Mucosa of descending colon (tissue), 3 donors: ENCODE measurements around the gene TUBA4A. TPM values are rescaled to one million over a fixed set of nuclear protein-coding genes. Genes with fewer than 3 reads are reported as not detected.

Experiments
- ATAC-seq: fragments of 200-7000 bp; cut with Tn5 transposase; one replicate; pipeline ENCODE4 v1.9.1; 2020; ENCODE audit warnings: mild to moderate bottlenecking, moderate library complexity
- DNase-seq, 3 donors: peaks; one replicate each; pipeline ENCODE4 v3.0.0-alpha.2; 2020
- H3K36me3 ChIP-seq: fragments of 200-600 bp; one replicate; pipeline ENCODE4 v1.8.0; 2021; ENCODE audit warnings: low read depth, mild to moderate bottlenecking
- H3K4me1 ChIP-seq: fragments of 200-600 bp; one replicate; pipeline ENCODE4 v1.8.0; 2021; ENCODE audit warnings: low read depth, mild to moderate bottlenecking
- H3K4me3 ChIP-seq: fragments of 200-600 bp; one replicate; pipeline ENCODE4 v1.8.0; 2021; ENCODE audit warnings: mild to moderate bottlenecking
- H3K9me3 ChIP-seq: fragments of 200-600 bp; one replicate; pipeline ENCODE4 v1.8.0; 2021; ENCODE audit warnings: mild to moderate bottlenecking
- CTCF ChIP-seq: fragments of 200-600 bp; IDR thresholded peaks from one replicate; pipeline ENCODE4 v1.8.0; 2022; ENCODE audit warnings: antibody characterized with exemption, mild to moderate bottlenecking
- intact Hi-C, 2 donors: fragments of 100-400 bp; cut with DNase I in 1 of 2; cut with micrococcal nuclease in 1 of 2; formaldehyde crosslinking; loops; one replicate each; pipeline versions ENCODE4 v1.11.0 to v1.11.1; 2022; cut with DNase I, micrococcal nuclease
- total RNA-seq, 3 donors: library from RNA; stranded (reverse); fragmentation: NEBNext Ultra II Directional in 2 of 3; extraction: Animal tissue kit (Norgen Biotek cat#: 25700) in 2 of 3; gene quantifications; one replicate each; pipeline versions ENCODE4 v1.2.1 to v1.2.4, GENCODE V29; 2021 to 2023
- donor health status: DM: no; HTN: no; CAD: no; lungs with moderate emphysema.
- donor health status: DM: no; HTN: no; CAD: no.
- donor health status: DM: no; HTN: yes; CAD: no.

TUBA4A gene
- total RNA-seq, 3 donors from 2014 or later, result 69.7 to 75.3 (median 75.0) TPM

- no peak overlapping the region for H3K4me3 ChIP-seq
- H3K4me1 ChIP-seq, result peaks cover 16% of the 10 kb centered on the region
- no peaks in the 10 kb centered on the region for H3K36me3 ChIP-seq
- DNase-seq (no peak), ATAC-seq (no peak)
- H3K9me3 ChIP-seq, result no peaks in the 10 kb centered on the region
- TF ChIP-seq CTCF, result no peak
- intact Hi-C loops, result loop anchor here in 1 of 2 donors (10.0 kb wide), 1 partner anchor 49 kb away; the partner anchor contains the start of gene NHEJ1
Observed at GRCh38 chr2:219213486-219214071, 40.1 kb downstream of the TUBA4A start.

GRCh38 chr2:219213026-219213415 lies 40.7 kb downstream of the TUBA4A start:
- Histone ChIP-seq H3K4me3 (no peak overlapping the region), H3K9me3 (no peaks in the 10 kb centered on the region), H3K36me3 (no peaks in the 10 kb centered on the region), H3K4me1 (peaks cover 15% of the 10 kb centered on the region)
- ATAC-seq, result no peak
- no peak for DNase-seq
- TF ChIP-seq CTCF, result no peak
- intact Hi-C loops, result loop anchor here in 1 of 2 donors (10.0 kb wide), 1 partner anchor 48 kb away; the partner anchor contains the start of gene NHEJ1

- H3K4me1 ChIP-seq, result peaks cover 14% of the 10 kb centered on the region
- no peak for TF ChIP-seq CTCF
- DNase-seq, result no peak
- no peak for ATAC-seq
- H3K4me3 ChIP-seq, result no peak overlapping the region
- H3K36me3 ChIP-seq, result no peaks in the 10 kb centered on the region
- intact Hi-C loops, result loop anchor here in 1 of 2 donors (10.0 kb wide), 1 partner anchor 46 kb away; the partner anchor contains the start of gene NHEJ1
- no peaks in the 10 kb centered on the region for H3K9me3 ChIP-seq
Observed at GRCh38 chr2:219210886-219211362, 42.8 kb downstream of the TUBA4A start.

GRCh38 chr2:219210196-219210885 lies 43.4 kb downstream of the TUBA4A start:
- DNase-seq (no peak), ATAC-seq (no peak)
- intact Hi-C loops, result loop anchor here in 1 of 2 donors (10.0 kb wide), 1 partner anchor 46 kb away; the partner anchor contains the start of gene NHEJ1
- Histone ChIP-seq H3K9me3 (no peaks in the 10 kb centered on the region), H3K4me1 (peaks cover 14% of the 10 kb centered on the region), H3K4me3 (no peak overlapping the region), H3K36me3 (no peaks in the 10 kb centered on the region)
- TF ChIP-seq CTCF, result no peak

GRCh38 chr2:219209236-219210195 lies 44.2 kb downstream of the TUBA4A start:
- Histone ChIP-seq H3K36me3 (no peaks in the 10 kb centered on the region), H3K4me1 (peaks cover 14% of the 10 kb centered on the region), H3K4me3 (no peak overlapping the region), H3K9me3 (no peaks in the 10 kb centered on the region)
- no peak for TF ChIP-seq CTCF
- no peak for ATAC-seq
- intact Hi-C loops, result loop anchor here in 1 of 2 donors (10.0 kb wide), 1 partner anchor 45 kb away; the partner anchor contains the start of gene NHEJ1
- no peak for DNase-seq
